ENCODE data around the gene C16orf96.

C16orf96 gene

GRCh38 chr16:4633910-4634635 lies 77.9 kb downstream of the C16orf96 start:
- no CpG with 5 or more reads among the region's 20 CpGs for WGBS (ENCODE audit: insufficient coverage, insufficient read length)
- Histone ChIP-seq H3K27me3 (ENCODE audit: control insufficient read depth, insufficient read depth, low read length) (no peaks in the 10 kb centered on the region), H3K4me1 (ENCODE audit: control insufficient read depth, insufficient read depth, low read length) (no peaks in the 10 kb centered on the region; the same call in 1 of the 2 replicates), H3K27ac (ENCODE audit: low read length) (no peak overlapping the region), H3K9me3 (ENCODE audit: control insufficient read depth, insufficient read depth, low read length) (no peaks in the 10 kb centered on the region), H3K36me3 (ENCODE audit: control insufficient read depth, insufficient read depth, low read length) (0 out of 2 replicates have a peak, but pooled peaks cover 3% of the 10 kb centered on the region), H3K4me3 (ENCODE audit: low read length) (no peak overlapping the region)
- no peak for DNase-seq (ENCODE audit: low read depth, low spot score)

- Histone ChIP-seq H3K27ac (ENCODE audit: low read length) (no peak overlapping the region), H3K27me3 (ENCODE audit: control insufficient read depth, insufficient read depth, low read length) (no peaks in the 10 kb centered on the region), H3K9me3 (ENCODE audit: control insufficient read depth, insufficient read depth, low read length) (no peaks in the 10 kb centered on the region), H3K36me3 (ENCODE audit: control insufficient read depth, insufficient read depth, low read length) (peaks cover 3% of the 10 kb centered on the region; the same call in 1 of the 2 replicates), H3K4me3 (ENCODE audit: low read length) (no peak overlapping the region), H3K4me1 (ENCODE audit: control insufficient read depth, insufficient read depth, low read length) (no peaks in the 10 kb centered on the region; the same call in 1 of the 2 replicates)
- no CpG with 5 or more reads among the region's 12 CpGs for WGBS (ENCODE audit: insufficient coverage, insufficient read length)
- DNase-seq (ENCODE audit: low read depth, low spot score), result no peak
Observed at GRCh38 chr16:4634768-4635167, 78.6 kb downstream of the C16orf96 start.

GRCh38 chr16:4636196-4636595 lies 80.1 kb downstream of the C16orf96 start:
- no peaks in the 10 kb centered on the region for H3K9me3 ChIP-seq (ENCODE audit: control insufficient read depth, insufficient read depth, low read length)
- no peak overlapping the region for H3K27ac ChIP-seq (ENCODE audit: low read length)
- no CpG with 5 or more reads among the region's 13 CpGs for WGBS (ENCODE audit: insufficient coverage, insufficient read length)

GRCh38 chr16:4637501-4638166 lies 81.5 kb downstream of the C16orf96 start:
- no peak for DNase-seq (ENCODE audit: low read depth, low spot score)
- WGBS (ENCODE audit: insufficient coverage, insufficient read length), result no CpG with 5 or more reads among the region's 21 CpGs
- no peaks in the 10 kb centered on the region for H3K27me3 ChIP-seq (ENCODE audit: control insufficient read depth, insufficient read depth, low read length)
- no peaks in the 10 kb centered on the region for H3K9me3 ChIP-seq (ENCODE audit: control insufficient read depth, insufficient read depth, low read length)
- no peak overlapping the region for H3K27ac ChIP-seq (ENCODE audit: low read length)
- H3K4me3 ChIP-seq (ENCODE audit: low read length), result no peak overlapping the region
- H3K4me1 ChIP-seq (ENCODE audit: control insufficient read depth, insufficient read depth, low read length), result no peaks in the 10 kb centered on the region; the same call in 1 of the 2 replicates
- H3K36me3 ChIP-seq (ENCODE audit: control insufficient read depth, insufficient read depth, low read length), result peaks cover 3% of the 10 kb centered on the region; the same call in 1 of the 2 replicates

More at GRCh38 chr16:4636196-4636595, 80.1 kb downstream of the C16orf96 start:
- Histone ChIP-seq H3K4me1 (ENCODE audit: control insufficient read depth, insufficient read depth, low read length) (no peaks in the 10 kb centered on the region; the same call in 1 of the 2 replicates), H3K4me3 (ENCODE audit: low read length) (no peak overlapping the region), H3K36me3 (ENCODE audit: control insufficient read depth, insufficient read depth, low read length) (peaks cover 3% of the 10 kb centered on the region; the same call in 1 of the 2 replicates), H3K27me3 (ENCODE audit: control insufficient read depth, insufficient read depth, low read length) (no peaks in the 10 kb centered on the region)
- no peak for DNase-seq (ENCODE audit: low read depth, low spot score)

- H3K27ac ChIP-seq (ENCODE audit: low read length), result no peak overlapping the region
- no peaks in the 10 kb centered on the region for H3K27me3 ChIP-seq (ENCODE audit: control insufficient read depth, insufficient read depth, low read length)
Observed at GRCh38 chr16:4639899-4640509, 83.9 kb downstream of the C16orf96 start.

GRCh38 chr16:4640572-4641305 lies 84.6 kb downstream of the C16orf96 start:
- WGBS (ENCODE audit: insufficient coverage, insufficient read length), result no CpG with 5 or more reads among the region's 19 CpGs
- Histone ChIP-seq H3K36me3 (ENCODE audit: control insufficient read depth, insufficient read depth, low read length) (peaks cover 3% of the 10 kb centered on the region; the same call in 1 of the 2 replicates), H3K4me1 (ENCODE audit: control insufficient read depth, insufficient read depth, low read length) (no peaks in the 10 kb centered on the region; the same call in 1 of the 2 replicates), H3K9me3 (ENCODE audit: control insufficient read depth, insufficient read depth, low read length) (no peaks in the 10 kb centered on the region), H3K27ac (ENCODE audit: low read length) (no peak overlapping the region), H3K27me3 (ENCODE audit: control insufficient read depth, insufficient read depth, low read length) (no peaks in the 10 kb centered on the region), H3K4me3 (ENCODE audit: low read length) (no peak overlapping the region)
- no peak for DNase-seq (ENCODE audit: low read depth, low spot score)

More at GRCh38 chr16:4639899-4640509, 83.9 kb downstream of the C16orf96 start:
- H3K4me3 ChIP-seq (ENCODE audit: low read length), result no peak overlapping the region
- WGBS (ENCODE audit: insufficient coverage, insufficient read length), result no CpG with 5 or more reads among the region's 27 CpGs
- no peaks in the 10 kb centered on the region for H3K9me3 ChIP-seq (ENCODE audit: control insufficient read depth, insufficient read depth, low read length)
- DNase-seq (ENCODE audit: low read depth, low spot score), result no peak
- H3K4me1 ChIP-seq (ENCODE audit: control insufficient read depth, insufficient read depth, low read length), result no peaks in the 10 kb centered on the region; the same call in 1 of the 2 replicates
- peaks cover 3% of the 10 kb centered on the region; the same call in 1 of the 2 replicates for H3K36me3 ChIP-seq (ENCODE audit: control insufficient read depth, insufficient read depth, low read length)

- peaks cover 3% of the 10 kb centered on the region; the same call in 1 of the 2 replicates for H3K36me3 ChIP-seq (ENCODE audit: control insufficient read depth, insufficient read depth, low read length)
- H3K27me3 ChIP-seq (ENCODE audit: control insufficient read depth, insufficient read depth, low read length), result no peaks in the 10 kb centered on the region
- no peaks in the 10 kb centered on the region for H3K9me3 ChIP-seq (ENCODE audit: control insufficient read depth, insufficient read depth, low read length)
- H3K4me3 ChIP-seq (ENCODE audit: low read length), result no peak overlapping the region
- H3K4me1 ChIP-seq (ENCODE audit: control insufficient read depth, insufficient read depth, low read length), result no peaks in the 10 kb centered on the region; the same call in 1 of the 2 replicates
- no CpG with 5 or more reads among the region's 5 CpGs for WGBS (ENCODE audit: insufficient coverage, insufficient read length)
- no peak overlapping the region for H3K27ac ChIP-seq (ENCODE audit: low read length)
- DNase-seq (ENCODE audit: low read depth, low spot score), result no peak
Observed at GRCh38 chr16:4641306-4641687, 85.2 kb downstream of the C16orf96 start.

- Histone ChIP-seq H3K27me3 (ENCODE audit: control insufficient read depth, insufficient read depth, low read length) (no peaks in the 10 kb centered on the region), H3K27ac (ENCODE audit: low read length) (no peak overlapping the region), H3K9me3 (ENCODE audit: control insufficient read depth, insufficient read depth, low read length) (no peaks in the 10 kb centered on the region), H3K4me1 (ENCODE audit: control insufficient read depth, insufficient read depth, low read length) (no peaks in the 10 kb centered on the region; the same call in 1 of the 2 replicates), H3K4me3 (ENCODE audit: low read length) (no peak overlapping the region), H3K36me3 (ENCODE audit: control insufficient read depth, insufficient read depth, low read length) (peaks cover 3% of the 10 kb centered on the region; the same call in 1 of the 2 replicates)
- no peak for DNase-seq (ENCODE audit: low read depth, low spot score)
- no CpG with 5 or more reads among the region's 14 CpGs for WGBS (ENCODE audit: insufficient coverage, insufficient read length)
Observed at GRCh38 chr16:4641895-4642294, 85.8 kb downstream of the C16orf96 start.

GRCh38 chr16:4646773-4647643 lies 90.9 kb downstream of the C16orf96 start:
- Histone ChIP-seq H3K9me3 (ENCODE audit: control insufficient read depth, insufficient read depth, low read length) (no peaks in the 10 kb centered on the region), H3K36me3 (ENCODE audit: control insufficient read depth, insufficient read depth, low read length) (no peaks in the 10 kb centered on the region), H3K27me3 (ENCODE audit: control insufficient read depth, insufficient read depth, low read length) (no peaks in the 10 kb centered on the region), H3K4me3 (ENCODE audit: low read length) (no peak overlapping the region), H3K27ac (ENCODE audit: low read length) (no peak overlapping the region), H3K4me1 (ENCODE audit: control insufficient read depth, insufficient read depth, low read length) (no peaks in the 10 kb centered on the region)
- no peak for DNase-seq (ENCODE audit: low read depth, low spot score)
- no CpG with 5 or more reads among the region's 22 CpGs for WGBS (ENCODE audit: insufficient coverage, insufficient read length)

Data from iPS DF 6.9 (cell line).